Epithelial cell of proximal tubule (primary cell): ENCODE results near the gene SPPL2A. TPM values are rescaled to one million over a fixed set of nuclear protein-coding genes. Genes with fewer than 3 reads are reported as not detected.

Source experiments
- DNase-seq: peaks from one replicate; pipeline ENCODE4 v3.0.0-alpha.2; 2011; ENCODE audit warnings: low read depth
- H3K4me3 ChIP-seq: 2 replicates; pipeline ENCODE4 v1.5.1; 2011; ENCODE audit warnings: low read depth, mild to moderate bottlenecking, low read length
- CTCF ChIP-seq: conservative IDR thresholded peaks from 2 replicates; pipeline ENCODE4 v1.5.1; 2012; ENCODE audit warnings: low read depth, mild to moderate bottlenecking, low read length
- total RNA-seq: library from RNA; depleted of rRNA; stranded (reverse); fragments of >200 nt; gene quantifications from 2 replicates; pipeline ENCODE4 v1.2.3, GENCODE V29; 2015

The SPPL2A gene
- total RNA-seq, 1 donor from 2014 or later, result 95.9 TPM

DNA sequence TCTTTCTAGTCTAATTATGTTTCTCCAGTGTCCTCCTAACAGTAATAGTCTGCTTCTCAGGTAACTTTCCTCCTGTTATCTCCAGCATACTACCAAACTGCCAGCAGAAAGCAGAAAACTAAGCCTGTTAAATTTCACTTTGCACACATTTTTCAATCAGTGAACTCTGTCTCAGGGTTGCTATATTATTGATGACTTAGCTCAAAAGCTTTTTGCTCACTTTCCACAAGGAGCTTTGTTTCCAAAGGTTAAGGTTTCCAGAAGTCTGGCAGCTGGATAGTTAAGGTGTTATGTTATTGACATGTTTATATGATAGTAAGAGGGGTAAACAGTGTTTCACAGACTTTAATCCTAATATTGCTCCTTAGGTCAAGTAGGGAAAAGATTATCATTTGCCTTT is 84.0 kb downstream of the SPPL2A start:
- TF ChIP-seq CTCF, result no peak
- no peak for DNase-seq
- no peak overlapping the region for H3K4me3 ChIP-seq

DNA sequence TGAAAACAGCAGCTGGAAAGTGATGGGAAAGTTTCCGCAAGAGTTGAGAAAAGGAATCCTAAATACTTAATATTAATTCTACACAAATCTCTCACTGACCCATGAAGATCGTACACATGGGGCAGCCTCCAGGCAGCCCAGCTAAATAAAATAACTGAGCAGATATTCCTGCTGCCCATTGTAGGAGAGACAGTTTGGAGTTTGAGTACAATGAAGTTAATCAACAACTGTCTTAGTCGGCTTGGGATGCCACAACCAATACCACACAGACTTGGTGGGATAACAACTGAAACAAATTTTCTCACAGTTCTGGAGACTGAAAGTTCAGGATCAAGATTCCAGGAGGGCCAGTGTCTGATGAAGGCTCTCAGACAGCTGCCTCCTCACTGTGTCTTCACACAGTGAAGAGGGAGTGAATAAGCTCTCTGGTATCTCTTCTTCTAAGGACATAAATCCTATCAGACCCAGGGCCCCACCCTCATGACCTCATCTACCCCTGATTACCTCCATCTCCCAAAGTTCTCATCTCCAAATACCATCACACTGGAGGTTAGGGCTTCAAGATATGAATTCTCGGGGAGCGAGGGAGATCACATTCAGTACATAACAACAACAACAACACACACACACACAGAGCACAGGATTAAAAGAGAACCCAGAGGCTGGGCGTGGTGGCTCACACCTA is 88.6 kb downstream of the SPPL2A start:
- DNase-seq, result peak; percentile 52
- no peak overlapping the region for H3K4me3 ChIP-seq
- no peak for TF ChIP-seq CTCF

DNA sequence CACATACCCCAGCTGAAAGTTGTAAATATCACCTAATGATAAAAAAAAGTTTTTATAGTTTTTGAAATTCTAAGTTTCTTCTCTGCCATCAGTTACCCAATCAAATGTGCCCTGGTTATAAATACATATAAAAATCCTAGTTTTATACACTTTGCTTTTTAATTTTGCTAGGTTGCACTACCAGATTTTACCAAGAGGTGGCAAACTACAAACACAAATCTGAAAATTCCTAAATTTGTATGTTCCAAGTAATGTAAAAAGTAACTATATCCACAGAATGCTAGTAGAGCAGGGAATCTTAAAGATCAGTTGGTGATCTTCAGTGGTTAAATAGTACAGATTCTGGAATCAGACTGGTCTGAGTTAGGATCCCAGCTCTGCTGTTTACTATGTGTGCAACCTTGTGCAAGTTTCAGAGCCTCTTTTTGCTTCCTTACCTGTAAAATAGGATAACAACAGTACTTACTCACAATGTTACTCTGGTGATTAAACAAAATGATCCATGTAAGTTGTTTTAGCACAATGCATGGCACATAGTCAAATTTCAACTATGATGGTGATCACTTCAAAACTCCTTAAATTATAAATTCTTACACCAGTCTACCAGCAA is 89.9 kb downstream of the SPPL2A start:
- DNase-seq, result no peak
- no peak overlapping the region for H3K4me3 ChIP-seq
- peak; percentile 64 for TF ChIP-seq CTCF

DNA sequence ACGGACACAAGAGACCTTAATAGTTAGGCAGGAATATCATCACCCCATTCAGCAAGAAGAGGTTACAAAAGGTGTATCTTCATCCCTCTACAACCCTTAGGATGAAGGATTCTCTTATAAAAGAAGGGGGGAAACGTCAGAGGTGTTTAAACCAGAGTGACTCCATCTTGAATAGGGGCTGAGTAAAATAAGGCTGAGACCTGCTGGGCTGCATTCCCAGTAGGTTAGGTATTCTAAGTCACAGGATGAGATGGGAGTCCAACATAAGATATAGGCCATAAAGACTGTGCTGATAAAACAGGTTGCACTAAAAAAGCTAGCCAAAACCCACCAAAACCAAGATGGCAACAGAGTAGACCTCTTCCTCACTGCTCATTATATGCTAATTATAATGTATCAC is 95.4 kb downstream of the SPPL2A start:
- H3K4me3 ChIP-seq, result no peak overlapping the region
- no peak for TF ChIP-seq CTCF

DNA sequence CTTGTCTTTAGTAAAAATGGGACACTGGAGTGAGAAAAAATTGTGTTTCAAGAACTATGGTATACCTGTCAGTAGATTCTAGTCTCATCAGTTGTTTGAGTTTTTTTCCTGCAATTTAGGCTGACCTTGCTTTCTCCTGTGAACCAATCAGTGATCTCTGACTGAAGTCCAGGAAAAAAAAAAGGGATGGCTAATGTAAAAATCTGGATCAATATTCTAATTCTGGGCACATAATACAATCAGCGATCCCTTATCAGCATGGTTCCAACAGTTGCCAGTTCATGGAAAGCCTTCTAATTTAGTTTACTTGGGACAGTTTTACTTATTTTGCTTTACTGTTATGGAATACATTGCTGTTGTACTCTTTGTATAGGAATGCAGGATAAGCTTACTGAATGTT is 95.9 kb downstream of the SPPL2A start:
- no peak for DNase-seq
- no peak for TF ChIP-seq CTCF
- no peak overlapping the region for H3K4me3 ChIP-seq

More for the DNA sequence above, 95.4 kb downstream of the SPPL2A start:
- DNase-seq, result no peak

GRCh38 chr15:50665938-50666337 is 99.6 kb downstream of the SPPL2A start:
- no peak overlapping the region for H3K4me3 ChIP-seq
- no peak for TF ChIP-seq CTCF
- no peak for DNase-seq

DNA sequence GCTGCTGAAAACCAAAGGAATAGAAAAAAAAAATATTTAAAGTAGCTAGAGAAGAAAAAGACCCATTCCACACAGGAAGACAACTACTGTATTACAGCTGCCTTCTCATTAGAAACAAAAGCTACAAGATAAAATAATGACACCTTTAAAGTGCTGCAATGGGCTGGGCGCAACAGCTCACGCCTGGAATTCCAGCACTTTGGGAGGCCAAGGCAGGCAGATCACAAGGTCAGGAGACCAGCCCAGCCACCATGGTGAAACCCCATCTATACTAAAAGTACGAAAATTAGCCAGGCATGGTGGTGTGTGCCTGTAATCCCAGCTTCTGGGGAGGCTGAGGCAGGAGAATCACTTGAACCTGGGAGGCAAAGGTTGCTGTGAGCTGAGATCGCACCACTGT is 110.0 kb downstream of the SPPL2A start:
- TF ChIP-seq CTCF, result no peak
- no peak overlapping the region for H3K4me3 ChIP-seq
- DNase-seq, result no peak
